Suprapubic skin (tissue), 4 donors: ENCODE measurements around the gene PRKCSH.

Experiments used
- EP300 ChIP-seq: sonication (generic); formaldehyde crosslinking; IDR thresholded peaks from one replicate; pipeline ENCODE4 v1.6.1; 2017; ENCODE audit warnings: antibody characterized with exemption
- POLR2A ChIP-seq, 2 donors: fragments of 450-650 bp; IDR thresholded peaks; one replicate each; pipeline ENCODE4 v1.6.1; 2017; ENCODE audit warnings: antibody characterized with exemption in 2 of 2, mild to moderate bottlenecking in 2 of 2, moderate library complexity in 2 of 2
- POLR2AphosphoS5 ChIP-seq, 3 donors: sonication (generic); formaldehyde crosslinking; IDR thresholded peaks; one replicate each; pipeline ENCODE4 v1.6.1; 2017; ENCODE audit warnings: antibody characterized with exemption in 3 of 3
- TF ChIP-seq, protein P1 (sequence below), 2 donors: fragments of 200-600 bp in 1 of 2; fragments of 450-650 bp in 1 of 2; sonication (generic) in 1 of 2; IDR thresholded peaks; one replicate each; pipeline ENCODE4 v1.5.1; 2016 to 2019; ENCODE audit warnings: antibody characterized with exemption in 2 of 2, mild to moderate bottlenecking in 1 of 2, moderate library complexity in 1 of 2

DNA sequence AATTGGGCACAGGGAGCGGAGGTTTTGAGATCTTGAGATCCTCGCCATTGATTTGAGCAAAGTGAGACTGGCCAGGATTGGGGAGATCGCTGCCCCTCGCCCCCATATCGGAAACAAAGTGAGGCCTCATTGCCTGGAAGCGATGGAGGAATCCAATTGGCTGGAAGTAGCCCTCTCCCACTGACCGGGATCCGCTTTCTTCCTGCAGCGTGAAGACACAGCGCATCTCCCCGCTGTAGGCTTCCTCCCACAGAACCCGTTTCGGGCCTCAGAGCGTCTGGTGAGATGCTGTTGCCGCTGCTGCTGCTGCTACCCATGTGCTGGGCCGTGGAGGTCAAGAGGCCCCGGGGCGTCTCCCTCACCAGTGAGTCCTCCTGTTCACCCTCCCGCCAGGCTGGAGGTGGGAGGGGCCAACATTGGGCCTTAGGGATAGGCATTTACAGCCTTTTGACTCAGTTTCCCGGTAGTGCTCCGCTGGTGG is 438 bp downstream of the PRKCSH start:
- TF ChIP-seq POLR2AphosphoS5 (IDR thresholded peaks at IDR 0.05), result no peak
- TF ChIP-seq, protein P1, sequence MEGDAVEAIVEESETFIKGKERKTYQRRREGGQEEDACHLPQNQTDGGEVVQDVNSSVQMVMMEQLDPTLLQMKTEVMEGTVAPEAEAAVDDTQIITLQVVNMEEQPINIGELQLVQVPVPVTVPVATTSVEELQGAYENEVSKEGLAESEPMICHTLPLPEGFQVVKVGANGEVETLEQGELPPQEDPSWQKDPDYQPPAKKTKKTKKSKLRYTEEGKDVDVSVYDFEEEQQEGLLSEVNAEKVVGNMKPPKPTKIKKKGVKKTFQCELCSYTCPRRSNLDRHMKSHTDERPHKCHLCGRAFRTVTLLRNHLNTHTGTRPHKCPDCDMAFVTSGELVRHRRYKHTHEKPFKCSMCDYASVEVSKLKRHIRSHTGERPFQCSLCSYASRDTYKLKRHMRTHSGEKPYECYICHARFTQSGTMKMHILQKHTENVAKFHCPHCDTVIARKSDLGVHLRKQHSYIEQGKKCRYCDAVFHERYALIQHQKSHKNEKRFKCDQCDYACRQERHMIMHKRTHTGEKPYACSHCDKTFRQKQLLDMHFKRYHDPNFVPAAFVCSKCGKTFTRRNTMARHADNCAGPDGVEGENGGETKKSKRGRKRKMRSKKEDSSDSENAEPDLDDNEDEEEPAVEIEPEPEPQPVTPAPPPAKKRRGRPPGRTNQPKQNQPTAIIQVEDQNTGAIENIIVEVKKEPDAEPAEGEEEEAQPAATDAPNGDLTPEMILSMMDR (IDR thresholded peaks at IDR 0.05), result no peak
- TF ChIP-seq EP300, result no peak
- TF ChIP-seq POLR2A (IDR thresholded peaks at IDR 0.05), result no peak
